Esophagus muscularis mucosa (tissue), 4 donors: ENCODE results near the gene MRPL23.

ENCODE experiments used
- EP300 ChIP-seq: sonication (generic); formaldehyde crosslinking; IDR thresholded peaks from one replicate; pipeline ENCODE4 v1.6.1; 2017; ENCODE audit warnings: antibody characterized with exemption
- POLR2A ChIP-seq: fragments of 450-650 bp; IDR thresholded peaks from one replicate; pipeline ENCODE4 v1.6.1; 2017; ENCODE audit warnings: antibody characterized with exemption, moderate library complexity, mild to moderate bottlenecking, low read depth
- POLR2AphosphoS5 ChIP-seq, 2 donors: sonication (generic); formaldehyde crosslinking; IDR thresholded peaks; one replicate each; pipeline ENCODE4 v1.6.1; 2017; ENCODE audit warnings: antibody characterized with exemption in 2 of 2
- TF ChIP-seq, protein P1 (sequence below), 3 experiments: fragments of 200-600 bp in 2 of 3; fragments of 450-650 bp in 1 of 3; sonication (generic) in 2 of 3; IDR thresholded peaks; one replicate each; pipeline ENCODE4 v1.5.1; 2017 to 2019; ENCODE audit warnings: antibody characterized with exemption in 3 of 3, mild to moderate bottlenecking in 2 of 3, moderate library complexity in 1 of 3

DNA sequence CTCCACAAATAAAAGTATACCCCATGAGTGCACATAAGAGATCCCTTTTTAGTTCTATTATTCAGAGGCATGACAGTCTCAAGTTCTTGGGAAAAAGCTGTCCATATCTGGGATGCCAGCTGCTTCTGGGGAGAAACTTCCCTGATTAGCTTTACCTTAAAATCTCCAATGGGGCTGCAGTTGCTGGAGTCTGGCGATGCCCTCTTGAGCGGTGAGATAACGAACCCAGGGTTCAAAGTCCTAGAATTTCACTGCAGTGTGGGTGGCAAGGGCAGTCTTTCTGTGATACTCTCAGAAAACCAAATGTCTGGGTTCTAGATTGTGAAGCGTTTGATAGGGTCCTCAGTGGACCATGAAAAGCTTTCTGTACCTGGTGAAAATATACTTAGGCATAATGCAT, 48.0 kb upstream of the MRPL23 start:
- TF ChIP-seq POLR2AphosphoS5 (IDR thresholded peaks at IDR 0.05): no peak
- no peak for TF ChIP-seq EP300
- TF ChIP-seq, protein P1, sequence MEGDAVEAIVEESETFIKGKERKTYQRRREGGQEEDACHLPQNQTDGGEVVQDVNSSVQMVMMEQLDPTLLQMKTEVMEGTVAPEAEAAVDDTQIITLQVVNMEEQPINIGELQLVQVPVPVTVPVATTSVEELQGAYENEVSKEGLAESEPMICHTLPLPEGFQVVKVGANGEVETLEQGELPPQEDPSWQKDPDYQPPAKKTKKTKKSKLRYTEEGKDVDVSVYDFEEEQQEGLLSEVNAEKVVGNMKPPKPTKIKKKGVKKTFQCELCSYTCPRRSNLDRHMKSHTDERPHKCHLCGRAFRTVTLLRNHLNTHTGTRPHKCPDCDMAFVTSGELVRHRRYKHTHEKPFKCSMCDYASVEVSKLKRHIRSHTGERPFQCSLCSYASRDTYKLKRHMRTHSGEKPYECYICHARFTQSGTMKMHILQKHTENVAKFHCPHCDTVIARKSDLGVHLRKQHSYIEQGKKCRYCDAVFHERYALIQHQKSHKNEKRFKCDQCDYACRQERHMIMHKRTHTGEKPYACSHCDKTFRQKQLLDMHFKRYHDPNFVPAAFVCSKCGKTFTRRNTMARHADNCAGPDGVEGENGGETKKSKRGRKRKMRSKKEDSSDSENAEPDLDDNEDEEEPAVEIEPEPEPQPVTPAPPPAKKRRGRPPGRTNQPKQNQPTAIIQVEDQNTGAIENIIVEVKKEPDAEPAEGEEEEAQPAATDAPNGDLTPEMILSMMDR (IDR thresholded peaks at IDR 0.05): no peak
- no peak for TF ChIP-seq POLR2A
